KMS-11 (cell line): Measurements from ENCODE around the gene SSPN.
A peak's percentile ranks its signal among the peaks of the same experiment; 100 is the strongest.

Source experiments
- H2AFZ ChIP-seq: fragments of 200-600 bp; sonication (generic); 2 replicates; pipeline ENCODE4 v1.6.1; 2016; ENCODE audit warnings: antibody characterized with exemption, mixed run types, low read depth
- H3K27ac ChIP-seq: fragments of 200-600 bp; sonication (generic); 2 replicates; pipeline ENCODE4 v1.6.1; 2016; ENCODE audit warnings: mild to moderate bottlenecking, mixed run types
- H3K27me3 ChIP-seq: fragments of 200-600 bp; sonication (generic); 2 replicates; pipeline ENCODE4 v1.6.1; 2017; ENCODE audit warnings: mild to moderate bottlenecking, low read depth, mixed run types, moderate library complexity; ENCODE audit not compliant: insufficient read depth
- H3K36me3 ChIP-seq: fragments of 200-600 bp; sonication (generic); 2 replicates; pipeline ENCODE4 v1.6.1; 2017; ENCODE audit warnings: mild to moderate bottlenecking, mixed run types; ENCODE audit not compliant: insufficient read depth
- H3K4me1 ChIP-seq: fragments of 200-600 bp; sonication (generic); 2 replicates; pipeline ENCODE4 v1.6.1; 2016; ENCODE audit warnings: mild to moderate bottlenecking, low read depth, mixed run types; ENCODE audit not compliant: poor library complexity, severe bottlenecking
- H3K4me2 ChIP-seq: fragments of 200-600 bp; sonication (generic); 2 replicates; pipeline ENCODE4 v1.7.0; 2016; ENCODE audit warnings: mild to moderate bottlenecking, mixed run types
- H3K4me3 ChIP-seq: fragments of 200-600 bp; sonication (generic); IDR thresholded peaks from 2 replicates; pipeline ENCODE4 v1.6.1; 2017; ENCODE audit warnings: low read depth, low read length, mixed read lengths; ENCODE audit not compliant: insufficient read depth
- H3K79me2 ChIP-seq: fragments of 200-600 bp; sonication (generic); 2 replicates; pipeline ENCODE4 v1.6.1; 2016; ENCODE audit warnings: low read depth, mixed run types; ENCODE audit not compliant: insufficient read depth
- H3K9ac ChIP-seq: fragments of 200-600 bp; sonication (generic); 2 replicates; pipeline ENCODE4 v1.6.1; 2016; ENCODE audit warnings: mild to moderate bottlenecking, mixed run types
- H4K20me1 ChIP-seq: fragments of 200-600 bp; sonication (generic); 2 replicates; pipeline ENCODE4 v1.6.1; 2016; ENCODE audit warnings: mild to moderate bottlenecking, mixed run types; ENCODE audit not compliant: insufficient read depth
- CTCF ChIP-seq: fragments of 200-600 bp; sonication (generic); conservative IDR thresholded peaks from 2 replicates; pipeline ENCODE4 v1.6.1; 2017; ENCODE audit warnings: low read depth, mild to moderate bottlenecking, antibody characterized with exemption, low read length, moderate library complexity, mixed read lengths

SSPN gene

GRCh38 chr12:26279091-26279490 lies 83.7 kb downstream of the SSPN start:
- Histone ChIP-seq H4K20me1 (no peaks in the 10 kb centered on the region), H2AFZ (no peak overlapping the region), H3K4me1 (peaks cover 100% of the 10 kb centered on the region), H3K4me3 (no peak overlapping the region), H3K27ac (peak overlapping the region; percentile 77), H3K9ac (no peak overlapping the region), H3K27me3 (no peaks in the 10 kb centered on the region), H3K79me2 (no peaks in the 10 kb centered on the region), H3K36me3 (no peaks in the 10 kb centered on the region), H3K4me2 (peak overlapping the region; percentile 38; the same call in 1 of the 2 replicates)
- no peak for TF ChIP-seq CTCF

- no peaks in the 10 kb centered on the region for H4K20me1 ChIP-seq
- H3K4me3 ChIP-seq: no peak overlapping the region
- H3K4me2 ChIP-seq: no peak overlapping the region
- no peaks in the 10 kb centered on the region for H3K27me3 ChIP-seq
- H2AFZ ChIP-seq: no peak overlapping the region
- no peak for TF ChIP-seq CTCF
- H3K4me1 ChIP-seq: peaks cover 100% of the 10 kb centered on the region
- H3K79me2 ChIP-seq: no peaks in the 10 kb centered on the region
- H3K27ac ChIP-seq: no peak overlapping the region; the same call in 1 of the 2 replicates
- H3K9ac ChIP-seq: no peak overlapping the region
- H3K36me3 ChIP-seq: no peaks in the 10 kb centered on the region
Measured at GRCh38 chr12:26279908-26280307, 84.5 kb downstream of the SSPN start.

- H3K27me3 ChIP-seq: no peaks in the 10 kb centered on the region
- H3K4me3 ChIP-seq: no peak overlapping the region
- H3K9ac ChIP-seq: no peak overlapping the region
- peak overlapping the region; percentile 21; the same call in 1 of the 2 replicates for H3K4me2 ChIP-seq
- H3K79me2 ChIP-seq: no peaks in the 10 kb centered on the region
- H3K36me3 ChIP-seq: no peaks in the 10 kb centered on the region
- no peak overlapping the region for H3K27ac ChIP-seq
- peaks cover 92% of the 10 kb centered on the region for H3K4me1 ChIP-seq
- no peak overlapping the region for H2AFZ ChIP-seq
- H4K20me1 ChIP-seq: no peaks in the 10 kb centered on the region
- no peak for TF ChIP-seq CTCF
Measured at GRCh38 chr12:26280869-26281268, 85.5 kb downstream of the SSPN start.

- Histone ChIP-seq H4K20me1 (no peaks in the 10 kb centered on the region), H3K4me3 (no peak overlapping the region), H3K4me1 (peaks cover 87% of the 10 kb centered on the region), H3K79me2 (no peaks in the 10 kb centered on the region), H3K27ac (no peak overlapping the region), H3K27me3 (no peaks in the 10 kb centered on the region), H3K4me2 (0 out of 2 replicates have a peak overlapping the region, but pooled peaks have one; percentile 21), H2AFZ (no peak overlapping the region), H3K36me3 (no peaks in the 10 kb centered on the region), H3K9ac (no peak overlapping the region)
- TF ChIP-seq CTCF: no peak
Measured at GRCh38 chr12:26281320-26281719, 85.9 kb downstream of the SSPN start.
